Measurements from ENCODE around the gene DSTN.

The DSTN gene

DNA sequence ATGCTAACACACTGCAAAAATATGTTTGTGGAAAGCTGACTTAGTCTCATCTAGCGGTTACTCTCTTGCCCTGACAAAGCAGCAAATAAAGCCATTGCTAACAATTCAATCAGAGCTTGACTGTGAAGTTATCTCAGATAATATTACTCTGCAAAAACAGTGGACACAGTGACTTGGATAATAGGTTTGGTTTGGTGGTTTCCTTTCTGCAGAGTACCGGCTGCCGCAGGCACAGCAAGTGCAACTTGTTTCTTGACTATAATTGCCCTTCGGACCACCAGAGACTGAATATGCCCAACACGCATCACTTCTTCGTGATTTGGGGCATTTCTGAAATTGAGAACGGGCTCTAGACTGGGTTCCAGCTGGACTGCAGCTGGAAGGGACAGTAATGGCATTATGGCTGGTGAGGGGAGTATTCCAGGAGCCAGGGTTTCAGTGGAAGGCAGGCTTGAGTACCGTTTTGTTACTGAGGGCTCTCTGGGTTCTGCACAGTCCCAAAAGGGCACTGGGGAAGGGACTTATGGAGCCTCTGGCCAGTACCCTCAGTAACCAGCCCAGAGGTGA lies 40.0 kb downstream of the DSTN start:
- H3K4me3 Mint-ChIP-seq = no peak overlapping the region

DNA sequence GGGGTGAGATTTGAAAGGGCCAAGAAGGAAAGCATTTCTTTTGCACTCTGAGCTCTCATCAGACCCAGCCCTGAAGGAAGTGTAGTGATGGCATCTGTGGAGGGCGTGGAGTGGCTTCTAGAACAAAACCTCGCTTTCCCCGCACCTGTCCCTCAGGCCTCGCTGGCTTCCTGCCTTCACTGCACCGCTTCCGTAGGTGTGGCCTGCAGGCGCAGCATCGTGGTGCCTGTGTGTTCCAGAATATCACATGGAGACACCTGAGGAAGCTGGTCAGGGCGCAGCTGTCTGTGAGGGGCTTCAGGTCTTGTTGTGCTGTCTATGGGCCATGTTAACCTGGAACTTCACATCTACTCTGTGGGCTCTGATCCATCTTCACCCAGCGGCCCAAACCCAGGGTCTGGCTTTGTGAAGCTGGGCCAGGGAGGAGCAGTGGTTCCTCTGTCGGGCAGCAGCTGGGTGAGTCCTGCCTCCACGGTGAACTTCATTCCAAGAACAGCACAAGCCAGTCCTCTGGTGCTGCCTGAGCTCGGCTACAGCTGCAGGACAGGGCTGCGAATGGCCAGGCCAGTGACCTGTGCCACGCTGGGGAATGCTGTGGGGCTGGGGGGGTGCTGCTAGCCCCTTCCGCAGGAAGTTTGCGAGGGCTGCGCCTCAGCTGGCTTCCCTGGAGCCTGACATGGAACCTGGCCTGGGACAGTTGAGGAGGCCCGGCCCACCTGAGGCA lies 40.9 kb downstream of the DSTN start:
- Mint-ChIP-seq H3K27ac (peak overlapping the region; percentile 67), H3K36me3 (ENCODE audit: low read depth) (peaks cover 15% of the 10 kb centered on the region)

More for the DNA sequence above, 40.0 kb downstream of the DSTN start:
- H3K36me3 Mint-ChIP-seq (ENCODE audit: low read depth) = peaks cover 16% of the 10 kb centered on the region
- peak overlapping the region; percentile 67 for H3K27ac Mint-ChIP-seq
- no peaks in the 10 kb centered on the region for H3K27me3 Mint-ChIP-seq
- H3K9me3 Mint-ChIP-seq = no peaks in the 10 kb centered on the region
- H3K4me1 Mint-ChIP-seq (ENCODE audit: low read depth) = peaks cover 40% of the 10 kb centered on the region

DNA sequence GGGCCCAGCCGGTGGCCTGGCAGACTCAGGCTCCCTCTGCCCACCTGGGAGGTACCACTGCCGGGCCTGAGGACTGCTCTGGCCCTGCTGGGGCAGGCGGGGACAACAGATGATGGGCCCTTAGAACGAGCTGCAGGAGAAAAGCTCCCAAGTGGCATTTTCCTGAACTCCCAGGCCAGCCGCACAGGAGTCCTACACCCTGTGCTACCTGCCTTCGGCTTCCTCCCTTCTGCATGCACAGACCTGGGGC lies 41.3 kb downstream of the DSTN start:
- peak overlapping the region; percentile 5 for H3K4me3 Mint-ChIP-seq
- no peaks in the 10 kb centered on the region for H3K27me3 Mint-ChIP-seq
- H3K36me3 Mint-ChIP-seq (ENCODE audit: low read depth) = peaks cover 13% of the 10 kb centered on the region
- H3K9me3 Mint-ChIP-seq = no peaks in the 10 kb centered on the region
- H3K4me1 Mint-ChIP-seq (ENCODE audit: low read depth) = peaks cover 40% of the 10 kb centered on the region
- H3K27ac Mint-ChIP-seq = peak overlapping the region; percentile 16

More for the DNA sequence above, 40.9 kb downstream of the DSTN start:
- H3K4me1 Mint-ChIP-seq (ENCODE audit: low read depth) = peaks cover 40% of the 10 kb centered on the region
- H3K9me3 Mint-ChIP-seq = no peaks in the 10 kb centered on the region
- H3K4me3 Mint-ChIP-seq = peak overlapping the region; percentile 30
- H3K27me3 Mint-ChIP-seq = no peaks in the 10 kb centered on the region

DNA sequence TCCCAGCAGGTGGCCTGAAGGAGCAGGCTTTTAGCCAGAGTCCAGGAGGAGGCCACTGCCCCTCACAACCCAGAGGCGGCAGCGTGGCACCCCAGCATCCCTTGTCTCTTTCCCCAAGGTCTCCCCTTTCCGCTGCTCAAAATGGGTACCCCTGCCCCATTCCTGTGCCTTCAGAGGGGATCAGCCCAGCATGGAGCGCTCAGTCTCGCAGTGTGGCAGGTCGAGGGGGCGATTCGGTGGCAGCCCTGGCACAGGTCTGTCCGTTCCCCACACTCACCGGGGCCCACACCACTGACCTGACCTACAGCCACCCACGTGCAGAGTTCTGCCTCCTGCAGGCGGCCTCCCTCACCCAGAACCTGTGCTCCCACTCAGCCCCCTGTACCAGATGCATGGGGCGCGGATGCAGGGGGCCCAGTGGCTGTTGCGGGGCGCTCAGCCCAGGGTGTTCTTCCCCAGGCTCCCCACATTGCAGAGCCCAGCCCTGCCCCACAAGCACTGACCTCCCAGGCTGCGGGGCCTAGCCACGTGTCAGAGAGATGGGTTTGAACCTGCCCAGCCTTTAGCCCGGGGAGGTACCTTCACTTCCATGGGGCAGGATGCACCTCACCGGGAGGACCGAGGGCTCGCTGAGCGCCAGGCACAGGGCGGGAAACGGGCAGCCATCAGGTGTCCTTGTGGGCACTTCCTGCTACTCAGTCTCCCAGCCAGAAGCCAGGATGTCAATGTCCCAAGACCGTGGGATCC lies 41.8 kb downstream of the DSTN start:
- H3K27me3 Mint-ChIP-seq = no peaks in the 10 kb centered on the region
- no peaks in the 10 kb centered on the region for H3K9me3 Mint-ChIP-seq
- H3K27ac Mint-ChIP-seq = peak overlapping the region; percentile 90
- peak overlapping the region; percentile 5 for H3K4me3 Mint-ChIP-seq
- peaks cover 10% of the 10 kb centered on the region for H3K36me3 Mint-ChIP-seq (ENCODE audit: low read depth)
- H3K4me1 Mint-ChIP-seq (ENCODE audit: low read depth) = peaks cover 40% of the 10 kb centered on the region

DNA sequence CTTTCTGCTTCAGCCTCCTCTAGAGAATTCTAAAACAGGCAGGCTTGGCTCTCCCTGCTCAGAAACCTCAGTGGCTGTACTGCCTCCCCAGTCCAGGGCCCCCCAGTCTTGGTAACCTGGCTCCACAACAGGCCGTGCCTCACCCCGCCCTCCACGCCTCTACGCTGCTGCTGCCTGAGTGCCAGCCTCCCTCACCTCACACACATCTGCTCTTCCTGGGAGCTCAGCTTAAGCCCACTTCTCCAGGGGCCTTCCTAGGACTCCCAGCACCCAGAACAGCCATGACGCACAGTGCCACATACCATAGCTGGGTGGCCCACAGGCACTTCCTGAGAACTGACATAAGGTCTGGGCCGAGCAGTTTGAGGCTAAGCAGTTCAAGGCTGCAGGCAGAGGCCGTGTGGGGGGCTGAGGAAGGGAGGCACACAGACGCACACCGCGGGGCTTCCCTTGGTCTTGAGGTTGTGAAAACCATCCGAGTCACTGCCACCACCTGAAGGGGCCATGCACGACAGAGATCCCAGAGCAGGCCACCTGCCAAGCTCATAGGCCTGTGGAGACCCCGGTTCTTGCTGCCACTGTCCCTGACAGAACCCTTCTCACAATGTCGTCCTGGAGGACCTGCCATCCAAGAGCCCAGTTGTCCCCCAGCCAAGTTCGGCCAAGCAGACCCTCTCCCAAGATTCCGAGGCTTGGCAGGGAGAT lies 42.6 kb downstream of the DSTN start:
- peaks cover 10% of the 10 kb centered on the region for H3K36me3 Mint-ChIP-seq (ENCODE audit: low read depth)
- H3K9me3 Mint-ChIP-seq = no peaks in the 10 kb centered on the region
- H3K4me3 Mint-ChIP-seq = peak overlapping the region; percentile 59
- peaks cover 40% of the 10 kb centered on the region for H3K4me1 Mint-ChIP-seq (ENCODE audit: low read depth)
- no peaks in the 10 kb centered on the region for H3K27me3 Mint-ChIP-seq
- peak overlapping the region; percentile 90 for H3K27ac Mint-ChIP-seq

DNA sequence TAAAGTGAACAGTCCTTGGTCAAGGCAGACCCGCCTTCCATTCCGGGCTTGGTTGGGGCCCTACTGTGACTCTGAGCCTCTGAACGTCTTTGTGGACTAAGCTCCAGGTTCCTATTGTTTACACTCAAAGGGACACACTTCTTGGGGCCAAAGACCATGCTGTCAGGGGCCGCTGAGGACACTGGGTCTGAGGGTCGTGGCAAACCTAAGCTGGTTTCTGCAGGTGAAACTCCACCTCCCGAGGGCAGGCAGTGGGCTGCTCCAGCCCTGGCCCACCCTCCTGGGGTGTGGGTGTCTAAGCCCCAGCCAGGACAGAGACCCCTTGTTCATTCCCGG lies 43.1 kb downstream of the DSTN start:
- Mint-ChIP-seq H3K36me3 (ENCODE audit: low read depth) (peaks cover 6% of the 10 kb centered on the region), H3K27ac (peak overlapping the region; percentile 90), H3K9me3 (no peaks in the 10 kb centered on the region), H3K4me1 (ENCODE audit: low read depth) (peaks cover 40% of the 10 kb centered on the region), H3K27me3 (no peaks in the 10 kb centered on the region), H3K4me3 (no peak overlapping the region)

DNA sequence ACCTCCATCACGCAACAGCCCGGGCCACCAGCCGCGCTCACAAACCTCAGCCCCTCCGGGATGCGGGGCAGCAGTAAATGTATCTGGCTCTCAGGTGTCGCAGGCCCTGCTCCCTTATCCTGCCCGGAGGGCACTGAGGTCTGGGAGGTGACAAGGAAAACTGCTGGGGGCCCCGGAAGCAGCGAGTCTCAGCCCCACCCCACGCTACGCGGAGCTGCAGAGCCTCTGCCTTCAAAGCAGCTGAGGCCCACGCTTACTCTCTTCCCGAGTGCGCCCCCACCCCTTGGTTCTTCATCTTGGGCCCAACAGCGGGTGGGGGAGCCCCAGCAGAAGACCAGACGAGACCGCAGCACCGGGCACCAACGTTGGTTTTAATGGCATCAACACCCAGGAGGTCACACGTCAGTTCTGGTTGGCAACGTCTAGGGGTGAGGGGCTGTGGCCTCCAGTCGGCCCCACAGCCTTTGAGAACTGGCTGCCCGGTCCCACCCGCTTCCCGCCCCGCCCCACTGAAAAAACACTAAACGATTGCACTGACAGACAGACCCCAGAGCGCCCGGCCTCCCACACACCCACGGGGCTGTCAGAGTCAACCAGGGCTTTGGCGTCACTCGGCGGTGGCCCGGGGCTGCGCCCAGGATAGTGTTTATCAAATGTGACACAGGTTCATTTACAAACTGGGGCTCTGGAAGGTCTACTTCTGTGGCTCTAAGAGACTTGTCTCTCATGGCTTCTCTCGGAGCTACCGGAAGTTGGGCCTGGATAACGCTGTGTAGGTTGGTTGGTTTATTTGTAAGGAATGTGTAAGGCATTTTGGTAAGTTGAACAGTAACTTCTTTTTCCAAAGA lies 43.7 kb downstream of the DSTN start:
- no peaks in the 10 kb centered on the region for H3K27me3 Mint-ChIP-seq
- H3K36me3 Mint-ChIP-seq (ENCODE audit: low read depth) = peaks cover 6% of the 10 kb centered on the region
- H3K9me3 Mint-ChIP-seq = no peaks in the 10 kb centered on the region
- no peak overlapping the region for H3K4me3 Mint-ChIP-seq
- peaks cover 40% of the 10 kb centered on the region for H3K4me1 Mint-ChIP-seq (ENCODE audit: low read depth)
- no peak overlapping the region for H3K27ac Mint-ChIP-seq

DNA sequence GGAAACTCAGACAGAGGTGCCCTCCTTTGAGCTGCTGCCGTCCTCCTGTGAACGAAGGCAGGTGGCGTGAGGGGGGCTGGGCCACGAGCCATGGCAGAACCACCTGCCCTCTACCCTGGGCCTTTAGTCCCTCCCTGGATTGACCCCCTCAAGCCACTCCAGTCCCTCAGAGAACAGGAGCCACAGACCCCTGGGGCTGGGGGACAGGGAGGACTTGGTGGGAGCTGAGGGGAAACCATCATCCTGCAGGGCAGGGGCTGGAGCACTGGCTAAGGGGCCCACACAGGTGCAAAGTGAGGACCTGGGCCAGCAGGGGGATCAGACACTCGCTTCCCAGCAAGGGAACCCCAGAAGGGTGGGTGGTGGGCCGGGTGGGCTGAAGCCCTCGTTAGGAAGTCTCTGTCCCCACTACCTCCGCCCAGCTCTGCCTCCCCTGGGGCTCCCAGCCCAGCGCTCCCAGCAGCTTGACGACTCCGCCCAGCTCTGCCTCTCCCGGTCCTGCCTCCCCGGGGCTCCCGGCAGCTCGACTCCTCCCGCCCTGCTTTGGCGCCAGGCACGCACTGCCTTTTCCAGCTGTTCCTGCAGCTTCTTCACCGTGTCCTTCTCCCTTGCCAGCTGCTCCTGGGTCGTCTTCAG lies 44.4 kb downstream of the DSTN start:
- no peak overlapping the region for H3K27ac Mint-ChIP-seq
- no peaks in the 10 kb centered on the region for H3K9me3 Mint-ChIP-seq
- H3K4me3 Mint-ChIP-seq = no peak overlapping the region
- H3K4me1 Mint-ChIP-seq (ENCODE audit: low read depth) = peaks cover 37% of the 10 kb centered on the region
- no peaks in the 10 kb centered on the region for H3K27me3 Mint-ChIP-seq
- H3K36me3 Mint-ChIP-seq (ENCODE audit: low read depth) = peaks cover 7% of the 10 kb centered on the region

DNA sequence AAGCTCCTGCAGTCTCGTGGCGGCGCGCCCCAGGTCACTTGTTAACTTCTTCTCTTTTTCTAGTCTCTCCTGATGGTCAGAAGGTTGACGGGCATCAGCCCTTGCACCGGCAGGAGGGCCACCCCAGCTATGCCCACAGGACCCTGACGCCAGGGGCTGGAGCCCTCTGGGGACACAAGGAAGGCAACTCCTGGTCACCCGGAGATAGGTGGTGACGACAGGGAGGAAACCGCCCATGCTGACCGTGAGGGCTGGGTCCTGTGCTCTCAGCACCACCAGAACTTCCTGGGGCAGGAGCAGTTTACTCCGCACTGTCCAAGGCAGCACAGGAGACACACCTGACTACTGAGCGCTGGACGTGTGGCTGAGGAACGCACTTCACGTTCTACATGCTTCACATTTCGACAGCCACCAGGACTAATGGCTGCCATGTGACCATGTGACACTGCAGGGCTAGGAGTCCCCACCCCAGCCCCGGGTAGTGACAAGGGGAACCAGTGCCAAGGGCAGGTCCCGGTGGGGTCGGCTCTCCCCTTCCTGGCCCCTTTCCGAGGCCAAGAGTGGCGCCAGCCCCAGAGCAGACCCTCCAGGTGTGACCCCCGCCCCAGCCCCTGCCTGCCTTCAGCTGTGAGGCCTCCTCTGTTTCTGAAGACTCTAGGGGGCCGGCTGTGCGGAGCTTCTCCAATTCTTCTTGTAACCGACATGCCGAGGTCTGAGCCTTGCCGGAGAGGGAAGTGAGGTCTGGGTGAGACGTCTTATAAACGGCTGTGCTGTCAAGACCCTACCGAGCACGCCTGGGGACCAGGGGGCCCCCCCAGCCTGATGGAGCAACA lies 45.2 kb downstream of the DSTN start:
- Mint-ChIP-seq H3K4me3 (no peak overlapping the region), H3K4me1 (ENCODE audit: low read depth) (peaks cover 30% of the 10 kb centered on the region), H3K27me3 (no peaks in the 10 kb centered on the region), H3K36me3 (ENCODE audit: low read depth) (peaks cover 12% of the 10 kb centered on the region), H3K27ac (no peak overlapping the region), H3K9me3 (no peaks in the 10 kb centered on the region)

DNA sequence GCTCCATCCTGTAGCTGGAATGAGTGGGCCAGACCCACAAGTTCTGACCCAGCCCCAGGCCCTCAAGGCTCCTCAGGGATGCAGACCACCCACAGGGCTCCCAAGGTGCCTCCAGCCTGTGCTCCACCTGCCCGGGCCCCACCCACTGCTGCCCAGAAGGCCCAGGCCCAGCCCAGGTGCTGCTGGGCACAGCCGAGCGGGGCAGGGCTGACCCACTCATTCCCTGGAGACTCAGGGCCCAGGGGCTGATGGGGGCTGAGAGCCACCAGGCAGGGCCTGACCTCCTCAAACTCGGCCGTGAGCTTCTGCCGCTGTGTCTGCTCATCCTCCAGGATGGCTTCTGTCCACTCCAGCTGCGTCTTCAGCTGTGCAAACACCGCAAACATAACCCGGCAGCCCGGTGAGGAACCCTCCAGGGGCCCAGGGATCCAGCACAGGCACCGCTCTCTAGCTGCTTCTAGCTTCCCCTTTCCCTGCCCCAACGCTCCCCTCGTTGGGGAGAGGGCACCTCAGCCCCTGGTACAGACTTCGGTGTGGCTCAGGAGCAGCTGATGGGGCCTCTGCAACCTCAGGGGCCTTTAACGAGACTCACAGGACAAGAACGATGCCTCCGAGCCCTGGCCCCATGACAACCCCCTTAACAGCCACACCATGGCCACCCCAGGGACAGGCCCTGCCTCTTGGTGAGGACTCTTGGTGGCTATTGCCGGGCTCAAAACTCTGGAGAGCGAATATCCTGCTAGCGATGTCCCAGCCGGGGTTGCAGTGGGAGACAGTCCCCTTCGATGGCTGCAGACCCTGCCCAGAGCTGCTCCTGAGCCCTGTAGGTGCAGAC lies 46.0 kb downstream of the DSTN start:
- Mint-ChIP-seq H3K9me3 (no peaks in the 10 kb centered on the region), H3K4me1 (ENCODE audit: low read depth) (peaks cover 21% of the 10 kb centered on the region), H3K27me3 (no peaks in the 10 kb centered on the region), H3K4me3 (no peak overlapping the region), H3K36me3 (ENCODE audit: low read depth) (peaks cover 15% of the 10 kb centered on the region), H3K27ac (no peak overlapping the region)

DNA sequence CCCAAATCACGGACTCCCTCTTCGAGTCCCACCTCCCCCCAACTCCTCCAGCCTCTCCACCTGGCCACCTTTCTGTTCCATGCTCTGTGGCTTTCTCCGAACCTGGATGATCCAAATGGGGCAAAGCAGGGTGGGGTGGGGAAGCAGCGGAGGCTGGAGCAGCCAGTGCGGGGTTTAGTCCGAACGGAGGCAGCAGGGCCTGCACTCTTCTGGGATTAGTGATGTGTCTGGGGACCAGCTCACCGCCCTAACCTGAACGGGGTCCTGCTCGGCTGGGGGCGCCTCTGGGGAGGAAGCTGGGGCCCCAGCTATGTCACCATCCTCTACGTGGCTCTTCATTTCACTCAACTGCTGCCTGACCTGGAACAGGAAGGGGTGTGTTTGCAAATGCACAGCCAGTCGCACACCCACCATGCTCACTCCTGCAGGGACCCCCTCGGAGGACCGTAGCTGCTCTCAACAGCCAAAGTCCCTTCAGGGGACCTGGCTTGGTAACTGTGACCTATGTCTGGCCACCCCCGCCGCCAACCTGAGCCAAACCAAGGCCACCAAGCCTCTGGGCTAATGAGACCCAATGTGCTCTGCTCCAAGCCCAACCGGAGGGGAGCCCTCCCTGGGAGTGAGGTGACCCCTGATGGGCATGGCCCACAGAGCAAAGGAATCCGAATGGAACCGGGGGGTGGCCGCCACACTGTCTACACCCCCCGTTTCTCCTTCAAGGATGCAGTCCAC lies 46.8 kb downstream of the DSTN start:
- no peak overlapping the region for H3K4me3 Mint-ChIP-seq
- no peaks in the 10 kb centered on the region for H3K27me3 Mint-ChIP-seq
- no peaks in the 10 kb centered on the region for H3K9me3 Mint-ChIP-seq
- H3K36me3 Mint-ChIP-seq (ENCODE audit: low read depth) = peaks cover 15% of the 10 kb centered on the region
- H3K27ac Mint-ChIP-seq = no peak overlapping the region
- peaks cover 16% of the 10 kb centered on the region for H3K4me1 Mint-ChIP-seq (ENCODE audit: low read depth)

DNA sequence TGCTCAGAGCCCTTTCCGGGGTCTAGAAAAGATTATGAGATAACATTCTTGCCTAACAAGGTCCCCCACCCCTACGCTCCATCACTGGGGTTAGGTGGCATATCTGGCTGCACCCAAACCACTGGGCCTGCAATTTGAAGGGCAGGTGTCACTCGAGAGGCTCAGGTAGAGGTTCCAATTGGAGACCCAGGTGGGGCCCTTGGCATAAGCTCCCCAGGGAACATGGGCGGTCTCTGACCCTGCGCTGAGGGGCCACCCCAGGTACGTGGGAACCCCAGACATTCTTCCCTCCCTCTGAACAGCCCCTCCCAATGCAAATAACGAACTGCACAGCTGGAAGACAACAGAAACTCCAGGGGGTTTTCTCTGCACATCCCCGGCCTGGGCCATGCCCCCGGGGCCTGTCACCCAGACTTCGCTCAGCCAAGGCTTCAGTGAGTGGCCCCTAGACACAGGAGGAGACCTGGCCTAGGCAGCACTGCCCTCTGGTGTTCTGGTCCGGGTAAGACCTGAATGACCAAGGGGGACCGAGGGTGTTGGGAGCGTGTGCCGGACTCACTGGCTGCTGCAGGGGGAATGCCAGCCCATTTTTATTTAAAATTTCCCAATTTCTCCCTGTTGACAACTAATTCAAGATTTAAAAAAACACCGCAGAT lies 47.5 kb downstream of the DSTN start:
- Mint-ChIP-seq H3K9me3 (no peaks in the 10 kb centered on the region), H3K27me3 (no peaks in the 10 kb centered on the region), H3K36me3 (ENCODE audit: low read depth) (peaks cover 15% of the 10 kb centered on the region), H3K4me3 (no peak overlapping the region), H3K27ac (no peak overlapping the region), H3K4me1 (ENCODE audit: low read depth) (peaks cover 9% of the 10 kb centered on the region)
